Muscle layer of duodenum (tissue), 2 donors: ENCODE measurements around the gene GALNT14.

ENCODE experiments used
- H3K27ac ChIP-seq: one replicate; pipeline ENCODE4 v1.7.0; 2013; ENCODE audit warnings: mild to moderate bottlenecking, low read length
- H3K27me3 ChIP-seq: one replicate; pipeline ENCODE4 v1.7.0; 2013; ENCODE audit warnings: low read depth, mild to moderate bottlenecking, control low read depth, low read length
- H3K36me3 ChIP-seq, 2 donors: one replicate each; pipeline ENCODE4 v1.7.0; 2013; ENCODE audit warnings: low read length in 2 of 2, control low read depth in 1 of 2, mild to moderate bottlenecking in 1 of 2; ENCODE audit not compliant: insufficient read depth in 2 of 2, control insufficient read depth in 1 of 2
- H3K4me1 ChIP-seq, 2 donors: one replicate each; pipeline ENCODE4 v1.7.0; 2013; ENCODE audit warnings: low read length in 2 of 2, mild to moderate bottlenecking in 2 of 2, control low read depth in 1 of 2, moderate library complexity in 1 of 2; ENCODE audit not compliant: insufficient read depth in 2 of 2, control insufficient read depth in 1 of 2
- H3K4me3 ChIP-seq, 2 donors: one replicate each; pipeline ENCODE4 v1.7.0; 2013; ENCODE audit warnings: low read length in 2 of 2, low read depth in 1 of 2, mild to moderate bottlenecking in 1 of 2
- H3K9me3 ChIP-seq, 2 donors: one replicate each; pipeline ENCODE4 v1.7.0; 2013; ENCODE audit warnings: low read length in 2 of 2, control low read depth in 1 of 2, mild to moderate bottlenecking in 1 of 2; ENCODE audit not compliant: control insufficient read depth in 1 of 2
- donor health status: healthy.

Gene GALNT14

GRCh38 chr2:30985493-30986230, 152.6 kb downstream of the GALNT14 start:
- Histone ChIP-seq H3K4me3 (no peak overlapping the region), H3K27ac (no peak overlapping the region), H3K27me3 (no peaks in the 10 kb centered on the region), H3K9me3 (no peaks in the 10 kb centered on the region), H3K36me3 (no peaks in the 10 kb centered on the region), H3K4me1 (no peaks in the 10 kb centered on the region)

- H3K36me3 ChIP-seq = no peaks in the 10 kb centered on the region
- H3K4me3 ChIP-seq = no peak overlapping the region
- H3K27me3 ChIP-seq = no peaks in the 10 kb centered on the region
- no peaks in the 10 kb centered on the region for H3K9me3 ChIP-seq
- H3K27ac ChIP-seq = no peak overlapping the region
- H3K4me1 ChIP-seq = no peaks in the 10 kb centered on the region
Observed at GRCh38 chr2:30984148-30984547, 154.1 kb downstream of the GALNT14 start.

GRCh38 chr2:30981510-30981909, 156.7 kb downstream of the GALNT14 start:
- Histone ChIP-seq H3K27ac (no peak overlapping the region), H3K27me3 (no peaks in the 10 kb centered on the region), H3K4me3 (no peak overlapping the region), H3K9me3 (no peaks in the 10 kb centered on the region), H3K36me3 (no peaks in the 10 kb centered on the region), H3K4me1 (no peaks in the 10 kb centered on the region)

- Histone ChIP-seq H3K4me3 (no peak overlapping the region), H3K4me1 (no peaks in the 10 kb centered on the region), H3K27ac (no peak overlapping the region), H3K36me3 (no peaks in the 10 kb centered on the region), H3K9me3 (no peaks in the 10 kb centered on the region), H3K27me3 (no peaks in the 10 kb centered on the region)
Observed at GRCh38 chr2:30981096-30981495, 157.1 kb downstream of the GALNT14 start.

- Histone ChIP-seq H3K27me3 (no peaks in the 10 kb centered on the region), H3K36me3 (no peaks in the 10 kb centered on the region), H3K27ac (no peak overlapping the region), H3K9me3 (no peaks in the 10 kb centered on the region), H3K4me3 (no peak overlapping the region), H3K4me1 (no peaks in the 10 kb centered on the region)
Observed at GRCh38 chr2:30979822-30980245, 158.4 kb downstream of the GALNT14 start.

GRCh38 chr2:30978854-30979253, 159.4 kb downstream of the GALNT14 start:
- Histone ChIP-seq H3K4me1 (no peaks in the 10 kb centered on the region), H3K9me3 (no peaks in the 10 kb centered on the region), H3K4me3 (no peak overlapping the region), H3K27me3 (no peaks in the 10 kb centered on the region), H3K36me3 (no peaks in the 10 kb centered on the region), H3K27ac (no peak overlapping the region)

- Histone ChIP-seq H3K36me3 (no peaks in the 10 kb centered on the region), H3K4me3 (no peak overlapping the region), H3K4me1 (no peaks in the 10 kb centered on the region), H3K27me3 (no peaks in the 10 kb centered on the region), H3K9me3 (no peaks in the 10 kb centered on the region), H3K27ac (no peak overlapping the region)
Observed at GRCh38 chr2:30978044-30978443, 160.2 kb downstream of the GALNT14 start.

- Histone ChIP-seq H3K4me3 (no peak overlapping the region), H3K27me3 (no peaks in the 10 kb centered on the region), H3K36me3 (no peaks in the 10 kb centered on the region), H3K9me3 (no peaks in the 10 kb centered on the region), H3K4me1 (no peaks in the 10 kb centered on the region), H3K27ac (no peak overlapping the region)
Observed at GRCh38 chr2:30975156-30975555, 163.1 kb downstream of the GALNT14 start.

- Histone ChIP-seq H3K27me3 (no peaks in the 10 kb centered on the region), H3K9me3 (no peaks in the 10 kb centered on the region), H3K27ac (no peak overlapping the region), H3K4me3 (no peak overlapping the region), H3K4me1 (no peaks in the 10 kb centered on the region), H3K36me3 (no peaks in the 10 kb centered on the region)
Observed at GRCh38 chr2:30974554-30974953, 163.7 kb downstream of the GALNT14 start.

GRCh38 chr2:30974092-30974491, 164.1 kb downstream of the GALNT14 start:
- no peaks in the 10 kb centered on the region for H3K36me3 ChIP-seq
- H3K27ac ChIP-seq = no peak overlapping the region
- H3K4me3 ChIP-seq = no peak overlapping the region
- H3K4me1 ChIP-seq = no peaks in the 10 kb centered on the region
- no peaks in the 10 kb centered on the region for H3K9me3 ChIP-seq
- no peaks in the 10 kb centered on the region for H3K27me3 ChIP-seq

- Histone ChIP-seq H3K9me3 (no peaks in the 10 kb centered on the region), H3K36me3 (no peaks in the 10 kb centered on the region), H3K27me3 (no peaks in the 10 kb centered on the region), H3K4me1 (no peaks in the 10 kb centered on the region), H3K4me3 (no peak overlapping the region), H3K27ac (no peak overlapping the region)
Observed at GRCh38 chr2:30971231-30972025, 166.8 kb downstream of the GALNT14 start.
